IMR-90 (cell line): Measurements from ENCODE around the gene ZNF420. TPM values are rescaled to one million over a fixed set of nuclear protein-coding genes. Genes with fewer than 3 reads are reported as not detected.

Source experiments
- ATAC-seq: fragments of 200-7000 bp; cut with Tn5 transposase; 2 replicates; pipeline ENCODE4 v1.9.1; 2020; ENCODE audit warnings: low read depth, mild to moderate bottlenecking, moderate library complexity
- BruUV-seq: library from RNA; stranded (reverse); fragments of 400-500 nt; replicated peaks from 2 replicates; lab custom pipeline; 2021; lab: Mats Ljungman, UMichigan
- CTCF ChIA-PET: fragments of 300-600 bp; formaldehyde crosslinking; extraction: SDS; loops from one replicate; lab custom pipeline; 2021; ENCODE audit warnings: antibody characterized with exemption; lab: Yijun Ruan, JAX
- POLR2A ChIA-PET: fragments of 300-600 bp; sonication (Branson Sonifier 250); formaldehyde crosslinking; loops from one replicate; lab custom pipeline; 2022; ENCODE audit warnings: antibody characterized with exemption; ENCODE audit not compliant: unreplicated experiment; lab: Charles Lee
- DNase-seq: peaks from one replicate; pipeline ENCODE4 v3.0.0; 2013
- H2AFZ ChIP-seq: replicated peaks from 2 replicates; pipeline ENCODE3; 2013; ENCODE audit warnings: low read length, mild to moderate bottlenecking; ENCODE audit not compliant: poor library complexity
- H2AK5ac ChIP-seq: 2 replicates; pipeline ENCODE4 v1.6.1; 2013; ENCODE audit warnings: low read depth, low read length, inconsistent platforms
- H2AK9ac ChIP-seq: replicated peaks from 2 replicates; pipeline ENCODE3; 2013; ENCODE audit warnings: mild to moderate bottlenecking, low read depth, low read length, moderate library complexity; ENCODE audit not compliant: poor library complexity
- H2BK120ac ChIP-seq: 2 replicates; pipeline ENCODE4 v1.6.1; 2013; ENCODE audit warnings: low read depth, low read length, inconsistent platforms
- H2BK15ac ChIP-seq: 3 replicates; pipeline ENCODE4 v1.6.1; 2013; ENCODE audit warnings: low read depth, low read length, inconsistent platforms
- H2BK20ac ChIP-seq: 2 replicates; pipeline ENCODE4 v1.6.1; 2013; ENCODE audit warnings: low read depth, mild to moderate bottlenecking, inconsistent platforms, low read length, moderate library complexity
- H2BK5ac ChIP-seq: 2 replicates; pipeline ENCODE4 v1.6.1; 2013; ENCODE audit warnings: mild to moderate bottlenecking, low read depth, low read length, inconsistent platforms; ENCODE audit not compliant: poor library complexity, severe bottlenecking
- H3K14ac ChIP-seq: replicated peaks from 2 replicates; pipeline ENCODE4 v1.6.1; 2013; ENCODE audit warnings: low read depth, low read length, inconsistent platforms
- H3K18ac ChIP-seq: 2 replicates; pipeline ENCODE4 v1.6.1; 2013; ENCODE audit warnings: low read depth, low read length, control low read depth
- H3K23ac ChIP-seq: 2 replicates; pipeline ENCODE4 v1.6.1; 2013; ENCODE audit warnings: low read depth, low read length, inconsistent platforms
- H3K27ac ChIP-seq: 2 replicates; pipeline ENCODE4 v1.5.1; 2013; ENCODE audit warnings: mild to moderate bottlenecking, control low read depth, low read length; ENCODE audit not compliant: insufficient read depth
- H3K27me3 ChIP-seq: 2 replicates; pipeline ENCODE4 v1.6.1; 2013; ENCODE audit warnings: low read length; ENCODE audit not compliant: control insufficient read depth, insufficient read depth
- H3K36me3 ChIP-seq: 2 replicates; pipeline ENCODE4 v1.6.1; 2013; ENCODE audit warnings: low read length, mixed read lengths; ENCODE audit not compliant: control insufficient read depth, insufficient read depth
- H3K4ac ChIP-seq: 2 replicates; pipeline ENCODE4 v1.6.1; 2013; ENCODE audit warnings: low read depth, low read length, inconsistent platforms
- H3K4me1 ChIP-seq: 2 replicates; pipeline ENCODE4 v1.6.1; 2013; ENCODE audit warnings: low read length, mixed read lengths; ENCODE audit not compliant: control insufficient read depth, insufficient read depth
- H3K4me2 ChIP-seq: 2 replicates; pipeline ENCODE4 v1.6.1; 2013; ENCODE audit warnings: low read depth, mild to moderate bottlenecking, control low read depth, low read length, moderate library complexity
- H3K4me3 ChIP-seq: 2 replicates; pipeline ENCODE4 v1.5.1; 2013; ENCODE audit warnings: low read depth, mild to moderate bottlenecking, control low read depth, low read length, moderate library complexity; ENCODE audit not compliant: insufficient read depth
- H3K56ac ChIP-seq: 2 replicates; pipeline ENCODE4 v1.6.1; 2013; ENCODE audit warnings: low read length, inconsistent platforms; ENCODE audit not compliant: insufficient read depth; ENCODE audit errors: extremely low read depth
- H3K79me1 ChIP-seq, 2 experiments: 2 replicates each; pipeline ENCODE4 v1.6.1; 2013; ENCODE audit warnings: low read length in 2 of 2, inconsistent platforms in 1 of 2, low read depth in 1 of 2
- H3K9ac ChIP-seq: 2 replicates; pipeline ENCODE4 v1.6.1; 2013; ENCODE audit warnings: low read depth, low read length, control low read depth
- H3K9me1 ChIP-seq: 2 replicates; pipeline ENCODE4 v1.6.1; 2013; ENCODE audit warnings: low read length, inconsistent platforms; ENCODE audit not compliant: insufficient read depth
- H3K9me3 ChIP-seq: 2 replicates; pipeline ENCODE4 v1.6.1; 2013; ENCODE audit warnings: low read length; ENCODE audit not compliant: control insufficient read depth, insufficient read depth
- H4K20me1 ChIP-seq: 2 replicates; pipeline ENCODE4 v1.6.1; 2013; ENCODE audit warnings: low read length, inconsistent platforms; ENCODE audit not compliant: insufficient read depth
- H4K5ac ChIP-seq: 2 replicates; pipeline ENCODE4 v1.6.1; 2013; ENCODE audit warnings: mild to moderate bottlenecking, low read depth, low read length, control low read depth
- H4K8ac ChIP-seq, 2 experiments: 2 replicates each; pipeline ENCODE4 v1.6.1; 2013; ENCODE audit warnings: low read depth in 2 of 2, low read length in 2 of 2, control low read depth in 1 of 2, inconsistent platforms in 1 of 2
- H4K91ac ChIP-seq: 2 replicates; pipeline ENCODE4 v1.6.1; 2013; ENCODE audit warnings: low read depth, low read length, inconsistent platforms; ENCODE audit not compliant: insufficient read depth
- ELK1 ChIP-seq: fragments of 150-350 bp; IDR thresholded peaks from 2 replicates; pipeline ENCODE4 v1.6.1; 2016; ENCODE audit warnings: low read depth, mild to moderate bottlenecking, low read length, moderate library complexity, borderline replicate concordance
- FOS ChIP-seq: fragments of 150-350 bp; IDR thresholded peaks from 2 replicates; pipeline ENCODE4 v1.6.1; 2016; ENCODE audit warnings: low read depth, low read length
- MAZ ChIP-seq: IDR thresholded peaks from 2 replicates; pipeline ENCODE4 v1.6.1; 2012; ENCODE audit warnings: low read depth, mild to moderate bottlenecking, low read length, improper control_type of control experiment, moderate library complexity, borderline replicate concordance
- POLR2A ChIP-seq: IDR thresholded peaks from 2 replicates; pipeline ENCODE4 v1.6.1; 2012; ENCODE audit warnings: mild to moderate bottlenecking, low read depth, low read length
- RCOR1 ChIP-seq: IDR thresholded peaks from 2 replicates; pipeline ENCODE4 v1.6.1; 2012; ENCODE audit warnings: mild to moderate bottlenecking, low read length, improper control_type of control experiment; ENCODE audit not compliant: insufficient replicate concordance
- RFX5 ChIP-seq: IDR thresholded peaks from 2 replicates; pipeline ENCODE4 v1.8.0; 2012; ENCODE audit warnings: low read depth, mild to moderate bottlenecking, low read length, moderate library complexity
- SMC3 ChIP-seq: fragments of 150-350 bp; IDR thresholded peaks from 2 replicates; pipeline ENCODE4 v1.6.1; 2016; ENCODE audit warnings: low read depth, mild to moderate bottlenecking, antibody characterized with exemption, low read length, moderate library complexity
- WGBS, 2 experiments: methylation state at CpG; one replicate each; pipeline versions ENCODE4 v1.1.5 to v1.1.7; 2013; ENCODE audit warnings: missing lambda C conversion rate in 2 of 2; ENCODE audit not compliant: insufficient read length in 1 of 2; ENCODE audit errors: extremely low coverage in 2 of 2; 5-methylcytosine and 5-hydroxymethylcytosine counted together
- dilution Hi-C: fragments of 300-500 bp; cut with HindIII; formaldehyde crosslinking; loops from one replicate; pipeline ENCODE4 v1.14.3; 2018; ENCODE audit warnings: low sequenced_read_pairs; ENCODE audit not compliant: unreplicated experiment
- in situ Hi-C: fragments of 300-500 bp; cut with MboI; formaldehyde crosslinking; loops from 3 replicates; pipeline ENCODE4 v1.14.3; 2019; ENCODE audit warnings: low sequenced_read_pairs, inconsistent platforms, mixed read lengths
- intact Hi-C: fragments of 100-400 bp; cut with micrococcal nuclease; formaldehyde crosslinking; loops from 2 replicates; pipeline ENCODE4 v1.10.0; 2022
- polyA plus RNA-seq, 3 experiments: library from polyadenylated mRNA; depleted of rRNA; stranded (reverse); fragments of >200 nt; gene quantifications; 2 replicates each; pipeline ENCODE4 v1.2.3, GENCODE V29; 2012; ENCODE audit warnings: low replicate concordance in 1 of 3
- total RNA-seq: library from RNA; depleted of rRNA; stranded (reverse); fragments of >200 nt; gene quantifications from 2 replicates; pipeline ENCODE4 v1.2.3, GENCODE V29; 2012
- TF ChIP-seq, protein P1 (sequence below): conservative IDR thresholded peaks from 2 replicates; pipeline ENCODE4 v1.5.1; 2012; ENCODE audit warnings: mild to moderate bottlenecking, low read depth, low read length, improper control_type of control experiment

ZNF420 gene
- total and polyA plus RNA-seq, 2 of the 4 experiments (the other 2 are of a cell fraction): 1.5 to 11.7 TPM

GRCh38 chr19:37095859-37096258, 17.6 kb downstream of the ZNF420 start:
- Histone ChIP-seq H3K18ac (no peak overlapping the region), H3K14ac (no peak overlapping the region), H2AK9ac (no peak overlapping the region), H3K79me1 (no peaks in the 10 kb centered on the region), H4K20me1 (no peaks in the 10 kb centered on the region), H4K91ac (no peak overlapping the region), H2BK20ac (no peak overlapping the region), H3K27me3 (no peaks in the 10 kb centered on the region), H3K9me3 (peaks cover 14% of the 10 kb centered on the region), H3K56ac (no peak overlapping the region), H2BK120ac (no peak overlapping the region), H2AFZ (no peak overlapping the region), H3K4me2 (no peak overlapping the region), H3K4me1 (no peaks in the 10 kb centered on the region), H3K9me1 (no peaks in the 10 kb centered on the region), H3K4me3 (no peak overlapping the region), H3K9ac (no peak overlapping the region), H4K8ac (no peak overlapping the region), H3K23ac (no peak overlapping the region), H2AK5ac (no peak overlapping the region), H4K5ac (no peak overlapping the region), H3K36me3 (peaks cover 12% of the 10 kb centered on the region; the same call in 1 of the 2 replicates), H2BK5ac (no peak overlapping the region), H2BK15ac (no peak overlapping the region), H3K27ac (no peak overlapping the region), H3K4ac (no peak overlapping the region)
- ChIA-PET CTCF (no interaction called here), POLR2A (no interaction called here)
- BruUV-seq: no TSS peak
- WGBS, 2 experiments: no CpG with 5 or more reads among the region's 1 CpG
- TF ChIP-seq MAZ (no peak), ELK1 (no peak), FOS (no peak), SMC3 (no peak), POLR2A (no peak), RFX5 (no peak), RCOR1 (no peak)
- TF ChIP-seq, protein P1, sequence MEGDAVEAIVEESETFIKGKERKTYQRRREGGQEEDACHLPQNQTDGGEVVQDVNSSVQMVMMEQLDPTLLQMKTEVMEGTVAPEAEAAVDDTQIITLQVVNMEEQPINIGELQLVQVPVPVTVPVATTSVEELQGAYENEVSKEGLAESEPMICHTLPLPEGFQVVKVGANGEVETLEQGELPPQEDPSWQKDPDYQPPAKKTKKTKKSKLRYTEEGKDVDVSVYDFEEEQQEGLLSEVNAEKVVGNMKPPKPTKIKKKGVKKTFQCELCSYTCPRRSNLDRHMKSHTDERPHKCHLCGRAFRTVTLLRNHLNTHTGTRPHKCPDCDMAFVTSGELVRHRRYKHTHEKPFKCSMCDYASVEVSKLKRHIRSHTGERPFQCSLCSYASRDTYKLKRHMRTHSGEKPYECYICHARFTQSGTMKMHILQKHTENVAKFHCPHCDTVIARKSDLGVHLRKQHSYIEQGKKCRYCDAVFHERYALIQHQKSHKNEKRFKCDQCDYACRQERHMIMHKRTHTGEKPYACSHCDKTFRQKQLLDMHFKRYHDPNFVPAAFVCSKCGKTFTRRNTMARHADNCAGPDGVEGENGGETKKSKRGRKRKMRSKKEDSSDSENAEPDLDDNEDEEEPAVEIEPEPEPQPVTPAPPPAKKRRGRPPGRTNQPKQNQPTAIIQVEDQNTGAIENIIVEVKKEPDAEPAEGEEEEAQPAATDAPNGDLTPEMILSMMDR: no peak
- intact Hi-C loops: no loop called here
- in situ Hi-C loops: no loop called here
- dilution Hi-C loops: no loop called here
- ATAC-seq: no peak
- DNase-seq: no peak
